Skin of body (tissue), 2 donors: Measurements from ENCODE around the gene FRAS1. TPM values are rescaled to one million over a fixed set of nuclear protein-coding genes. Genes with fewer than 3 reads are reported as not detected.
"Not testable (repeated sequence)": the region's sequence is repeated elsewhere in the genome, so short reads cannot be mapped to it uniquely, and the experiment has no call there.

Source experiments
- DNase-seq: peaks from one replicate; lab custom pipeline; 2025; lab: John Stamatoyannopoulos, UW
- total RNA-seq: library from RNA; depleted of rRNA; stranded (reverse); fragments of >200 nt; gene quantifications from one replicate; pipeline ENCODE4 v1.2.3, GENCODE V29; 2014

FRAS1 gene
- total RNA-seq, 1 donor from 2014 or later = 15.2 TPM

- no peak for DNase-seq
Observed at GRCh38 chr4:78428996-78429395, 371.9 kb downstream of the FRAS1 start.

- DNase-seq = no peak
Observed at GRCh38 chr4:78432896-78433295, 375.8 kb downstream of the FRAS1 start.

GRCh38 chr4:78437608-78438088, 380.5 kb downstream of the FRAS1 start:
- DNase-seq = no peak

- DNase-seq = no peak
Observed at GRCh38 chr4:78439328-78439727, 382.2 kb downstream of the FRAS1 start.

- DNase-seq = no peak
Observed at GRCh38 chr4:78441756-78442155, 384.6 kb downstream of the FRAS1 start.

GRCh38 chr4:78446619-78447018, 389.5 kb downstream of the FRAS1 start:
- no peak for DNase-seq

GRCh38 chr4:78451407-78451806, 394.3 kb downstream of the FRAS1 start:
- DNase-seq = no peak

- DNase-seq = no peak
Observed at GRCh38 chr4:78454016-78454415, 396.9 kb downstream of the FRAS1 start.

GRCh38 chr4:78457751-78458150, 400.6 kb downstream of the FRAS1 start:
- no peak for DNase-seq

GRCh38 chr4:78459327-78459726, 402.2 kb downstream of the FRAS1 start:
- DNase-seq = no peak

- DNase-seq = no peak
Observed at GRCh38 chr4:78460368-78460767, 403.2 kb downstream of the FRAS1 start.

GRCh38 chr4:78464265-78464664, 407.1 kb downstream of the FRAS1 start:
- DNase-seq = no peak

- not testable (repeated sequence) for DNase-seq
Observed at GRCh38 chr4:78467223-78467622, 410.1 kb downstream of the FRAS1 start.

GRCh38 chr4:78468272-78468671, 411.1 kb downstream of the FRAS1 start:
- no peak for DNase-seq

- no peak for DNase-seq
Observed at GRCh38 chr4:78476108-78476704, 419.1 kb downstream of the FRAS1 start.

- no peak for DNase-seq
Observed at GRCh38 chr4:78477276-78477675, 420.2 kb downstream of the FRAS1 start.

GRCh38 chr4:78478523-78478922, 421.4 kb downstream of the FRAS1 start:
- DNase-seq = no peak

GRCh38 chr4:78480286-78480685, 423.2 kb downstream of the FRAS1 start:
- DNase-seq = no peak

GRCh38 chr4:78481180-78481579, 424.1 kb downstream of the FRAS1 start:
- DNase-seq = peak; percentile 7

- no peak for DNase-seq
Observed at GRCh38 chr4:78482281-78482680, 425.2 kb downstream of the FRAS1 start.

- DNase-seq = no peak
Observed at GRCh38 chr4:78483811-78484210, 426.7 kb downstream of the FRAS1 start.

GRCh38 chr4:78484574-78484973, 427.5 kb downstream of the FRAS1 start:
- no peak for DNase-seq

GRCh38 chr4:78493731-78494130, 436.6 kb downstream of the FRAS1 start:
- no peak for DNase-seq
